ENCODE measurements around the gene FAM3A.

The FAM3A gene

DNA sequence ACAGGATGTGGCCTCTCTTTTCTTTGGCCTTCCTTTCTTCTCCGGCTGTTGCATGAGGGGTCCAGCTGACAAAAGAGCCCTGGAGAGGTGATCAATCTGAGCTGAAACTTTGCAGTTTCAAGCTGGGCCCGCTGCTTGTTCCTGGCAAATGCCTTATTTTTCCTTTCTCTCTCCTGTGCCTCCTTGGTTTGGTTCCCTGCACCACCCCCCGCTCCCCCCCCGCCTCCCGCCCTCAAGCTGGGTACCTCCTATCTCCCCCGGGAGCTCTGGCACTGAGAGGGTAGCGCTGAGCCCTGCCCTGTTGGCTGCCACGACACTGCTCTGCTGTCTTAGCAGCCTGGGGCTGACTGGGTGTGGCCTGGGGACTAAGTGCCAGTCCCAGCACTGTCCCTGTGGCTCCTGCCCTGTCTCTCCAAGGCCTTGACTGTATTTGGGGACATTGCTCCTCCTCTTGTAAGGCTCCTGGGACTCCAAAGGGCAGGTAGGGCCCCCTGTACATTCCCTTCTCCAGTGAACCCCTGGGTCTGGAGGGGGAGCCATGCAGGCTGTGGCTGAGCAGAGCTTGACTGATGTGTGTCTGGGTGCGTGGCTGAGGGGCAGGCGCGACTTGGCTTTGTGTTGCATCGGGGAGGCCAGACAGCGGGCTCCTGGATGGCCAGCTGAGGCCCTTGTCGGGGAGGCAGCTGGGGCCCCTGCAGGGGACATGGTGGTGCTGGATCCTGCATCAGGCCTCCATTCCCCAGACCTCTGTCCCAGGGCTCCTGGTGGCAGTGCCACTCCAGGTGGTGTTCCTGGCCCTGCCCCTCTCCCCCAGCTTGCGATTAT lies 56.9 kb downstream of the FAM3A start:
- no peak for DNase-seq

GRCh38 chrX:154458116-154458953 lies 57.7 kb downstream of the FAM3A start, which contains the start of gene PLXNA3:
TSS of gene PLXNA3 (plus strand) at chrX:154458281. CDS start at chrX:154460184, 1,903 bp downstream.
- DNase-seq, result peak; percentile 60

DNA sequence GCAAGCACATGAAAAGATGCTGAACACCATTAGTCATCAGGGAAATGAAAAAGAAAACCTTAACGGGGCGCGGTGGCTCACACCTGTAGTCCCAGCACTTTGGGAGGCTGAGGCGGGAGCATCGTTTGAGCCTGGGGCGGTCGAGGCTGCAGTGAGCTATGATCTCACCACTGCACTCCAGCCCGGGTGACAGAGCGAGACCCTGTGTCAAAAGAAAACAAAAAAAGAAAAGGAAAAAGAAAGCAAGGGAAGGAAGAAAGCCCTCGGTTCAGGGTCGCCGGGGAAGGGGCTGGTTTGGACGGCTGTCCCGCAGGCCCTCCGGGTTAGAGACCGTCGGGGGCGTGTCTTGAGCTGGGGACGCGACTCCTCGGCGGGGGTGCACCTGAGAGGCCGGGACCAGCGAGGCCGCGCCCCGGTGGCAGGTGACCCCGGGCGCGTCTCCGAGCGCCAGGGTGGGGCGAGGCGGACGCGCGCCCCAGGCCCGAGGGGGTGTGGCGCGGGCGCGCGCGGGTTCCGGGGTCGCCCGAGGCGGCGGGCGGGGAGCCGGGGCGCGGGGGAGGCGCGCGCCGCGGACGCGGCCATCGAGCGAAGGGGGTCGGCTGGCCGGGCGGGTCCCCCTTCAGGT lies 58.4 kb downstream of the FAM3A start:
- DNase-seq, result peak; percentile 40

Data from effector CD4-positive, alpha-beta T cell (primary cell).